ENCODE data around the gene CDH23. TPM values are rescaled to one million over a fixed set of nuclear protein-coding genes. Genes with fewer than 3 reads are reported as not detected.

CDH23 gene
- total and polyA plus RNA-seq, 2 donors (not counting 1 experiment from before 2014, with no cell fraction given): 0.37 to 0.89 TPM

DNA sequence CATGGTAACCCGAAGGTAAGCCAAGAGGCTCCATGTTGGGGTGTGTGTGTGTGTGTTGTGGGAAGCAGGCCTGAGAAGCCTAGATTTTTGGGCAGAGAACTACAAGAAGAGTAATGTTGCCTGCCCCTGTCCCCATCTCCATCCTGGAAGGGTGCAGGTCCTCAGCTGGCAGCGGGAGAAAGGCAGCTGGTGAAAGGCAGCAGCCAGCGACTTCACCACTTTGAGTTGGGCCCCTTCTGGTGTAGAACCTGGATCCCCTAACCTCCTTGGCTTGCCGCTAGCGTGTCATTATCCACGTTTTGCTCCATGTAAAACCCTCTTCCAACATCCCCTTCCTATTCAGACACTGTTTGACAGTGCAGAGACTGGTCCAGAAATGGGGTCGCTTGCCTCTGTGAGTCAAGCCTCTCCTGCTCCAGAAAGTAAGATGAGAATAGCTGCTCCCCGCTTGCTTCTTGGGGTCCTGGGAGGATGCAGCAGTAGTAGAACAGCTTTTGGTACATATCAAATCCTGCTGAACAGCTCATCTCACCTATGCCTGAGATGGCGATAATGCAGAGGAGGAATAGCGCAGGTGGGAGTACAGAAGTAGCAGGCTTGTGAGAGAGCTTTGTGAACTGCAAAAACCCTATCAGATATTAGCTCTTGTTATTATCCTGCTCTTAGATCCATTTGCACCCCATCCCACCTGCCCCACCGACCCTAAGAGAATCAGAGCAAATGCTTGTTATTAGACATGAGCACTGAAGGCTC is 22.1 kb upstream of the CDH23 start:
- no peak for ATAC-seq (ENCODE audit: low read depth)

More for the DNA sequence above, 22.1 kb upstream of the CDH23 start:
- Histone ChIP-seq H3K9ac (ENCODE audit: low read length) (no peak overlapping the region), H3K4me1 (ENCODE audit: control insufficient read depth in 2 of 2, insufficient read depth in 2 of 2, low read length in 2 of 2) (peaks cover 55 to 72% of the 10 kb centered on the region in 2 donors), H3K4me3 (ENCODE audit: control extremely low read depth in 1 of 5, extremely low read depth in 1 of 5, insufficient read depth in 1 of 5, low read depth in 2 of 5, low read length in 4 of 5) (no peak overlapping the region), H2AFZ (ENCODE audit: insufficient read depth, low read depth, low read length, poor library complexity, severe bottlenecking) (no peak overlapping the region), H4K20me1 (ENCODE audit: control insufficient read depth, insufficient read depth, low read length, poor library complexity, severe bottlenecking) (no peaks in the 10 kb centered on the region), H3K27me3 (replicated peaks in 1 of 4; ENCODE audit: control extremely low read depth in 1 of 4, control insufficient read depth in 3 of 4, insufficient read depth in 4 of 4, low read length in 3 of 4) (no peaks in the 10 kb centered on the region), H3K9me3 (ENCODE audit: control extremely low read depth in 1 of 3, control insufficient read depth in 2 of 3, insufficient read depth in 1 of 3, low read length in 2 of 3) (no peaks in the 10 kb centered on the region), H3K27ac (ENCODE audit: low read length in 2 of 2) (peak overlapping the region; percentile 12 to 78), H3K79me2 (ENCODE audit: control insufficient read depth, insufficient read depth, low read length) (no peaks in the 10 kb centered on the region), H3K36me3 (replicated peaks in 1 of 2; ENCODE audit: control extremely low read depth in 1 of 2, control insufficient read depth in 1 of 2, extremely low read depth in 1 of 2, insufficient read depth in 2 of 2, low read length in 1 of 2) (no peaks in the 10 kb centered on the region), H3K4me2 (replicated peaks; ENCODE audit: low read depth, low read length, poor library complexity, severe bottlenecking) (no peak overlapping the region)
- H3K4me3 Mint-ChIP-seq: no peak overlapping the region
- no peaks in the 10 kb centered on the region for H3K9me3 Mint-ChIP-seq (ENCODE audit: insufficient read depth)
- peak overlapping the region; percentile 91 for H3K27ac Mint-ChIP-seq
- CTCF ChIA-PET: interaction anchor here (1.5 to 3.4 kb wide), 3 partner anchors 10 to 195 kb away, joined by 6 to 16 read pairs (median 15); partner anchors contain the start of gene SLC29A3
- peaks cover 60% of the 10 kb centered on the region for H3K4me1 Mint-ChIP-seq
- POLR2A ChIA-PET: no interaction called here
- intact Hi-C loops (cut with micrococcal nuclease): loop anchor here (5.0 kb wide), 3 partner anchors 318 to 1318 kb away; partner anchors contain the start of genes MCU and VSIR
- TF ChIP-seq, protein P1, sequence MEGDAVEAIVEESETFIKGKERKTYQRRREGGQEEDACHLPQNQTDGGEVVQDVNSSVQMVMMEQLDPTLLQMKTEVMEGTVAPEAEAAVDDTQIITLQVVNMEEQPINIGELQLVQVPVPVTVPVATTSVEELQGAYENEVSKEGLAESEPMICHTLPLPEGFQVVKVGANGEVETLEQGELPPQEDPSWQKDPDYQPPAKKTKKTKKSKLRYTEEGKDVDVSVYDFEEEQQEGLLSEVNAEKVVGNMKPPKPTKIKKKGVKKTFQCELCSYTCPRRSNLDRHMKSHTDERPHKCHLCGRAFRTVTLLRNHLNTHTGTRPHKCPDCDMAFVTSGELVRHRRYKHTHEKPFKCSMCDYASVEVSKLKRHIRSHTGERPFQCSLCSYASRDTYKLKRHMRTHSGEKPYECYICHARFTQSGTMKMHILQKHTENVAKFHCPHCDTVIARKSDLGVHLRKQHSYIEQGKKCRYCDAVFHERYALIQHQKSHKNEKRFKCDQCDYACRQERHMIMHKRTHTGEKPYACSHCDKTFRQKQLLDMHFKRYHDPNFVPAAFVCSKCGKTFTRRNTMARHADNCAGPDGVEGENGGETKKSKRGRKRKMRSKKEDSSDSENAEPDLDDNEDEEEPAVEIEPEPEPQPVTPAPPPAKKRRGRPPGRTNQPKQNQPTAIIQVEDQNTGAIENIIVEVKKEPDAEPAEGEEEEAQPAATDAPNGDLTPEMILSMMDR (IDR thresholded peaks at IDR 0.05): no peak
- no peak for TF ChIP-seq EZH2 (IDR thresholded peaks at IDR 0.05; ENCODE audit: borderline replicate concordance, insufficient read depth, low read depth, low read length, poor library complexity, severe bottlenecking)
- no peak for DNase-seq
- WGBS (ENCODE audit: insufficient coverage): 97% methylated on average over 8 of the region's 11 CpGs
- H3K27me3 Mint-ChIP-seq: no peaks in the 10 kb centered on the region
